ENCODE measurements around the gene NKX2-2. TPM values are rescaled to one million over a fixed set of nuclear protein-coding genes. Genes with fewer than 3 reads are reported as not detected.

The NKX2-2 gene
- total RNA-seq = not detected in 3 replicates
- long read RNA-seq = 0 reads

DNA sequence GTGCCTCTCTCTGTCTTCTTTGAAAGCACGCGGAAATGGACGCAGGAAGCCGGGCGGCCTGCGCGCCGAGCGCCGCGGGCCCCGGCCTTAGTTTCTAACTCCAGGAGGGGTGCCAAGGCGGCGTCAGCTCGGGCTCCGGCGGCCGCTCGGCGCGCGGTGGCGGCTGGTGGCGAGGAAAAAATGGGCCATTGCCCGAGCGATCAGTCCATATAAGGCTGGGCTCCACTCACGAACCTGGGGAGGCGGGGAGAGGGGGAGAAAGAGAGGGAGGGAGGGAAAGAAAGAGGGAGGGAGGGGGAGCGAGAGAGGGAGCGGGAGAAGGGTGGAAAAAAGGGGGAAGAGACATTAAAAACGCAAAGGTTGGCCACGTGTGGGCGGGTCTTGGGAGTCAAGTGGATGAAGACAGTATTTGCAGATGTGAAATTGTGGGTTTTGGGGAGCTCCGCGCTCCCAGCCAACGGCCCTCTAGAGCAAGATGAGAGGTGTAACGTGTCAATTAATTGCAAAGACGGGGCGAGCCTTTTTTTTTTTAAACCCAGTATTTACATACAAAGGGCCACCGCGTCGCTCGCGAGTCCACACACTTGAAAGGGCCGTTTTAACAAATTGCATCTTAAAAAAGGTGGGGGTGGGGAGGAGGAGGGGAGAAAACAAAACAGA is at the start of gene NKX2-2:
Gene NKX2-2, minus strand, starts transcription at position 184 of the 660 bp plus-strand sequence. CDS start 395 bp downstream, outside the sequence.
- TF ChIP-seq, protein P1, sequence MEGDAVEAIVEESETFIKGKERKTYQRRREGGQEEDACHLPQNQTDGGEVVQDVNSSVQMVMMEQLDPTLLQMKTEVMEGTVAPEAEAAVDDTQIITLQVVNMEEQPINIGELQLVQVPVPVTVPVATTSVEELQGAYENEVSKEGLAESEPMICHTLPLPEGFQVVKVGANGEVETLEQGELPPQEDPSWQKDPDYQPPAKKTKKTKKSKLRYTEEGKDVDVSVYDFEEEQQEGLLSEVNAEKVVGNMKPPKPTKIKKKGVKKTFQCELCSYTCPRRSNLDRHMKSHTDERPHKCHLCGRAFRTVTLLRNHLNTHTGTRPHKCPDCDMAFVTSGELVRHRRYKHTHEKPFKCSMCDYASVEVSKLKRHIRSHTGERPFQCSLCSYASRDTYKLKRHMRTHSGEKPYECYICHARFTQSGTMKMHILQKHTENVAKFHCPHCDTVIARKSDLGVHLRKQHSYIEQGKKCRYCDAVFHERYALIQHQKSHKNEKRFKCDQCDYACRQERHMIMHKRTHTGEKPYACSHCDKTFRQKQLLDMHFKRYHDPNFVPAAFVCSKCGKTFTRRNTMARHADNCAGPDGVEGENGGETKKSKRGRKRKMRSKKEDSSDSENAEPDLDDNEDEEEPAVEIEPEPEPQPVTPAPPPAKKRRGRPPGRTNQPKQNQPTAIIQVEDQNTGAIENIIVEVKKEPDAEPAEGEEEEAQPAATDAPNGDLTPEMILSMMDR (IDR thresholded peaks at IDR 0.05) = no peak
- Mint-ChIP-seq H3K27me3 (ENCODE audit: low read depth) (peaks cover 77% of the 10 kb centered on the region), H3K27ac (ENCODE audit: unreplicated experiment) (no peak within 1 kb of the TSS), H3K9me3 (ENCODE audit: low read depth) (no peaks in the 10 kb centered on the region), H3K36me3 (ENCODE audit: low read depth) (peaks cover 6% of the 10 kb centered on the region), H3K4me1 (ENCODE audit: low read depth) (peaks cover 47% of the 10 kb centered on the region), H3K4me3 (ENCODE audit: unreplicated experiment) (no peak within 1 kb of the TSS)
- no peak for DNase-seq (ENCODE audit: low spot score)

DNA sequence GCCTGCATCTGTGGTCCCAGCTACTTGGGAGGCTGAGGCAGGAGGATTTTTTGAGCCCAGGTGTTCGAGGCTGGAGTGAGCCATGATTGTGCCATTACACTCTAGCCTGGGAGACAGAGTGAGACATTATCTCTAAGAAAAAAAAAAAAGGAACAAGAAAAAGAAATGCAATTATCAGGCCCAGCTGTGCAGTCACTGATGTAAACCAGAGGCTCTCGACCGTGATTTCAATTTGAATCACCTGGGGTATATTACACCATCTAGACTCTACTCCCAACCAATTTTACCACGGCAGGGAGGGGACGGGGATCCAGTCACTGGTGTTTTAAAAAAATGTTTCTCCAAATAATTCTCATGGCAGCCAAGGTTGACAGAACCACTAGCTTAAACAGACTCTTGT is 48.8 kb upstream of the NKX2-2 start:
- Mint-ChIP-seq H3K27ac (ENCODE audit: unreplicated experiment) (no peak overlapping the region), H3K27me3 (ENCODE audit: low read depth) (peaks cover 34% of the 10 kb centered on the region), H3K36me3 (ENCODE audit: low read depth) (no peaks in the 10 kb centered on the region), H3K4me1 (ENCODE audit: low read depth) (no peaks in the 10 kb centered on the region), H3K4me3 (ENCODE audit: unreplicated experiment) (no peak overlapping the region), H3K9me3 (ENCODE audit: low read depth) (peaks cover 6% of the 10 kb centered on the region)
- DNase-seq (ENCODE audit: low spot score) = no peak
- TF ChIP-seq, protein P1 (IDR thresholded peaks at IDR 0.05) = no peak

DNA sequence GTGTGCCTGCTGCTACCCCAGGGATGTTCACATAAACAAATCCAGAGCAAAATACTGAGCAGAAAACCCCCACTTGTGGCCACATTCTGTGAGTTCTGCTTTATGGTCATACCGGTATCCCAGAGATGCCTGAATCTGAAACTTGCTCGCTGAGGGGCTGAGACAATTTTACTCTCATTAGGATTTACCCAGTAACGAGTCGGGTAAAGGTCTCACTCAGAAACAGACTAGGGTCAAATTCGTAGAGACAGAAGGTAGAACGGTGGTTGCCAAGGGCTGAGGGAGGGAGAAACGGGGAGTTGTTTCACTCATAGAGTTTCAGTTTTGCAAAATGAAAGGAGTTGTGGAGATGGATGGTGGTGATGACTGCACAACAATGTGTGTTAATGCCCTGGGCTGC is 45.4 kb upstream of the NKX2-2 start:
- Mint-ChIP-seq H3K4me3 (ENCODE audit: unreplicated experiment) (no peak overlapping the region), H3K4me1 (ENCODE audit: low read depth) (no peaks in the 10 kb centered on the region), H3K27ac (ENCODE audit: unreplicated experiment) (no peak overlapping the region), H3K36me3 (ENCODE audit: low read depth) (no peaks in the 10 kb centered on the region), H3K9me3 (ENCODE audit: low read depth) (peaks cover 6% of the 10 kb centered on the region), H3K27me3 (ENCODE audit: low read depth) (peaks cover 23% of the 10 kb centered on the region)
- DNase-seq (ENCODE audit: low spot score) = no peak
- TF ChIP-seq, protein P1 (IDR thresholded peaks at IDR 0.05) = no peak

DNA sequence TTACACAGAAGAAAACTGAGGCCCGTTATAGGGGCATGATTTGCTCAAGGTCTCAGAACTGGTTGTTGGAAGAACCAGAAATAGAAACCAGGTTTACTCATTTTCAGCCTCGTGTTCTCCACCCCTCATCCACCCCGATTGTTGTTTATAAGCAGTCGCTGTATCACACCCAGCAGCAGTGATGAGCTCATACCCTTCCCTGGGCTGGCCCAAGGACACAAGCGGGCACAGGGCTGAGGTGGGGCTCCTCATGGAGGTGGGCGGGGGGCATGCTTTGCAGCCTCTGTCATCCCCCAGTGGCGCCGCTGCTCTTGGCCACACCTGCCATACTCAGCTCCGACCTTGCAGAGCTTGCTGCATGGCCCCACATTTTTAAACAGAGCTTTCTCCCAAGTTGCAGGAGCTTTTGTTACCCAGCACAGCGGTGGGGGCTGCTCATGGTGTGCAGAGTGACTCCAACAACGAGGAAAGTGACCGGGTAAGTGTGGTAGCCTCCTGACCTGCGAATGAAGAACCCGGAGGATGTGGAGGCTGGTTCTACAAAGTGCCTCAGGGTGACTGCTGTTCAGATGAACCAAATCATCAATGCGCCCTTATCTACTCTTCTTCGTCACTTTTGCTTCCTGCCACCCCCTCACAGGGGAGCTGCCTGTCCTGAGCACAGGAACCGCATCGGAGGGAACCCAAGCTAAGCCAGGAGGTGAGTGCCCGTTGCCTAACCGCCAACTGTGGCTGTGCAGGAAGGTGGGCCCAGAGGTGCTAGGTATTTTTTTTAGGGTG is 43.6 kb upstream of the NKX2-2 start:
- Mint-ChIP-seq H3K27ac (ENCODE audit: unreplicated experiment) (no peak overlapping the region), H3K4me1 (ENCODE audit: low read depth) (no peaks in the 10 kb centered on the region), H3K9me3 (ENCODE audit: low read depth) (no peaks in the 10 kb centered on the region), H3K27me3 (ENCODE audit: low read depth) (peaks cover 12% of the 10 kb centered on the region), H3K36me3 (ENCODE audit: low read depth) (no peaks in the 10 kb centered on the region), H3K4me3 (ENCODE audit: unreplicated experiment) (no peak overlapping the region)
- TF ChIP-seq, protein P1 (IDR thresholded peaks at IDR 0.05) = no peak
- DNase-seq (ENCODE audit: low spot score) = no peak

DNA sequence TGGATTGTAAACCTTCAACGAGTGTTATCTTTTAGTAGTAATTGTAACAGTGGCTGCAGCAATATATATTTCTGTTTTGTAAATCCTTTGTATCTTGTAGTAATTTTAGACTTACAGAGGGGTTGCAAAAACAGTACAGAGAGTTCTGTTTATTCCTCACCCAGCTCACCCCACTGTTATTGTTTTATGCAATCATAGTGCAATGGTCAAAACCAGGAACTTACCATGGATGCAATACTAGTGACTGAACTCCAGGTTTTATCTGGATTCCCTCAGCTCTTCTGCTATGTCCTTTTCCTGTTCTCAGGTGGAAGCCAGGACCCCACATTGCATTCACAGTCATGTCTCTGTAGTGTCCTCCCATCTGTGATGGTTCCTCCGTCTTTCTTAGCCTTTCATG is 42.5 kb upstream of the NKX2-2 start:
- Mint-ChIP-seq H3K27ac (ENCODE audit: unreplicated experiment) (no peak overlapping the region), H3K4me3 (ENCODE audit: unreplicated experiment) (no peak overlapping the region), H3K27me3 (ENCODE audit: low read depth) (peaks cover 11% of the 10 kb centered on the region), H3K9me3 (ENCODE audit: low read depth) (no peaks in the 10 kb centered on the region), H3K4me1 (ENCODE audit: low read depth) (no peaks in the 10 kb centered on the region), H3K36me3 (ENCODE audit: low read depth) (no peaks in the 10 kb centered on the region)
- DNase-seq (ENCODE audit: low spot score) = no peak
- TF ChIP-seq, protein P1 (IDR thresholded peaks at IDR 0.05) = no peak
